Measurements from ENCODE around the gene ROR2. TPM values are rescaled to one million over a fixed set of nuclear protein-coding genes. Genes with fewer than 3 reads are reported as not detected.

Gene ROR2
- total and polyA plus RNA-seq, 2 donors, result 28.2 to 33.7 TPM

DNA sequence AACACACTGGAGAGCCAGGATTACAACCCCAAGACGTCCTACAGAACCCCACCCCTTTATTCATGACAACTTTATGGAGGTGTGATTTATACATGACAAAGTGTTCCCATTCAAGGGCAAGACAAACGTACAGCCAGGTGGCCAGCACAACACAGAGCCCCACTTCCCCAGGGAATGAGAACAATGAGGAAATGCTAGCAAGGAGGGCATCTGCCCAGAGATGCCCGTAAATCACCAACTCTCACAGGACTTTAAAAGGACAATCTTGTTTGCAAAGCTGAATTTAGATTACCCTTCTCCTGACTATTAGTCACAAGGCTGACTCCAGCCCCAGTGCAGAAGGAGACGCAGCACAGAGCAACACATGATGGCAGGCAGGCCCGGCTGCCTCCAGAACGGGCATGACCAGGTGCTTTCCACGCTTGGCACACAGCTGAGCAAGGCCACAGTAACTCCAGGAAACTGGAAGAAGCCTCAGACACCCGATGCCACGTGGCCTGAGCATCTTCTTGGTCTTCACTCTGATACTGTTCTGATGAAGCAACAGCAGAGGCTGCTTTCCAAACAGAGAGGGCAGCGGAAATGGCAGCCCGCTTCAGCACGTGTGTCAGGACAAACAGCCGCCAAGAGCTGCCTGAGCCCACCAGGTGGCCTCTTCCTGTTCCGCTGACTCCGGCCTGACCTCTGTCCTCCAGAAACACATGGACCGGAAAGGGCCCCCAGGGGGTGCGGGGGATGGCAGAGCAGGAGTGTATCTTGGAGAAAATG is 51.4 kb downstream of the ROR2 start:
- 41% methylated on average over 17 of the region's 17 CpGs for WGBS
- peaks cover 6% of the 10 kb centered on the region for H3K4me1 ChIP-seq (ENCODE audit: insufficient read depth)
- no peak for DNase-seq (ENCODE audit: extremely low spot score)
- no peak overlapping the region for H3K4me3 ChIP-seq (ENCODE audit: low read depth, low read length)
- H3K27ac ChIP-seq (ENCODE audit: low read depth), result no peak overlapping the region
- no peaks in the 10 kb centered on the region for H3K36me3 ChIP-seq (ENCODE audit: insufficient read depth)

GRCh38 chr9:91897201-91897600 is 52.8 kb downstream of the ROR2 start:
- no peaks in the 10 kb centered on the region for H3K36me3 ChIP-seq (ENCODE audit: insufficient read depth)
- no peak for DNase-seq (ENCODE audit: extremely low spot score)
- WGBS, result 8% methylated on average over 1 of the region's 1 CpG
- H3K27ac ChIP-seq (ENCODE audit: low read depth), result no peak overlapping the region
- H3K4me3 ChIP-seq (ENCODE audit: low read depth, low read length), result no peak overlapping the region
- peaks cover 3% of the 10 kb centered on the region for H3K4me1 ChIP-seq (ENCODE audit: insufficient read depth)

GRCh38 chr9:91896513-91897121 is 53.4 kb downstream of the ROR2 start:
- DNase-seq (ENCODE audit: extremely low spot score), result peak; percentile 61
- 7% methylated on average over 11 of the region's 11 CpGs for WGBS
- Histone ChIP-seq H3K4me3 (ENCODE audit: low read depth, low read length) (no peak overlapping the region), H3K36me3 (ENCODE audit: insufficient read depth) (no peaks in the 10 kb centered on the region), H3K27ac (ENCODE audit: low read depth) (no peak overlapping the region), H3K4me1 (ENCODE audit: insufficient read depth) (peaks cover 2% of the 10 kb centered on the region)

DNA sequence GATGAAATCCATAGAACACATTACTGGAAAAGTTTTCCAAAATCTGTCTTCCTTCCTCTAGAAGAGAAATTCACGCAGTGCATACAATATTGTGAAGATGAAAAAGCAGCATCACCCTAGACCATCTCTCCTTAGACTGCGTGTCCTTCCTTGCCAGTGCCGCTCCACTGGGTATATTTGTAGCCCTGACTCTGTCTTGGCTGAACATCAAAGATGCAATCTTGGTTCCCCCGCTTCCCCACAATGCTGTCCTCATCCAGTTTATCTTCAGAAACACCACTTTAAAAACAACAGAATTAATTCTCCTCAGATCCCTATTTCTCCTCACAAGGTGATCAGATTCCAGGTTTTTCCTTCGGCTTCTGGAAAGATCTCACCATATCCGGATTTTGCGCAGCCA is 53.9 kb downstream of the ROR2 start:
- no peaks in the 10 kb centered on the region for H3K36me3 ChIP-seq (ENCODE audit: insufficient read depth)
- no peak overlapping the region for H3K27ac ChIP-seq (ENCODE audit: low read depth)
- peaks cover 2% of the 10 kb centered on the region for H3K4me1 ChIP-seq (ENCODE audit: insufficient read depth)
- 51% methylated on average over 7 of the region's 7 CpGs for WGBS
- no peak overlapping the region for H3K4me3 ChIP-seq (ENCODE audit: low read depth, low read length)
- no peak for DNase-seq (ENCODE audit: extremely low spot score)

DNA sequence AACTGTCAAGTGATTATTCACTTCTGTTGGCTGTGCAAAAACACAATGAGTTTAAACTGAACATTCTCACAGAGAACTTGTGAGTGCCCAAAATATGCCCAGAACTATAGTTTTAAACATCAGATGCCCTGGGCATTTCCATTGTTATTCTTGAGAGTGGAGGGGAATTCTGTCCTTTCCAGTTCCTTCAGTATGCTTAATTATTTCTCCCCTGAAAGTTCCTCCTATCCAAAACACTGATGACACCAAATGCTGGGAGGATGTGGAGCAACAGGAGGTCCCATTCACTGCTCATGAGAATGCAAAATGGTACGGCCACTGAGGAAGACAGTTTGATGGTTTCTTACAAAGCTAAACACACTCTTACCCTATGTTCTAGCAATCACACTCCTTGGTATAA is 55.5 kb downstream of the ROR2 start:
- no peak for DNase-seq (ENCODE audit: extremely low spot score)
- Histone ChIP-seq H3K36me3 (ENCODE audit: insufficient read depth) (no peaks in the 10 kb centered on the region), H3K4me3 (ENCODE audit: low read depth, low read length) (no peak overlapping the region), H3K27ac (ENCODE audit: low read depth) (no peak overlapping the region), H3K4me1 (ENCODE audit: insufficient read depth) (peaks cover 2% of the 10 kb centered on the region)
- 54% methylated on average over 1 of the region's 1 CpG for WGBS

DNA sequence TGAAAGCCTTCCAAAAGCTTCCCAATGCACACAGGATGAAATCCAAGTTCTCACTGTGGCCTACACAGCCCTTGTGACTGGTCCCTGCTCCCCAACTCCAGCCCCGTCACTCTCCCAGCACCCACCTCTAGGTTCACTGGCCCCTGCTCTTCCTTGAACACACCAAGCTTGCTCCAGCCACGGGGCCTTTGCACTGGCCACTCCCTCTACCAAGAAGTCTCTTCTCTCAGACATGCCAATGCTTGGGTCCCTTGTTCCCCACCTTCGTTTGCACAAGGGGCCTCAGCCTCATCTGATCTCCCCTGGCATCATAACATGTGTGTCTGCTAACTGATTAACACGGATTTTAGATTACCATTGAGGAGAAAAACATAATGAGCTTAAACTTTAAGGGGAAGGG is 56.0 kb downstream of the ROR2 start:
- 71% methylated on average over 4 of the region's 4 CpGs for WGBS
- H3K36me3 ChIP-seq (ENCODE audit: insufficient read depth), result no peaks in the 10 kb centered on the region
- H3K4me1 ChIP-seq (ENCODE audit: insufficient read depth), result peaks cover 2% of the 10 kb centered on the region
- H3K4me3 ChIP-seq (ENCODE audit: low read depth, low read length), result no peak overlapping the region
- no peak overlapping the region for H3K27ac ChIP-seq (ENCODE audit: low read depth)
- DNase-seq (ENCODE audit: extremely low spot score), result no peak

DNA sequence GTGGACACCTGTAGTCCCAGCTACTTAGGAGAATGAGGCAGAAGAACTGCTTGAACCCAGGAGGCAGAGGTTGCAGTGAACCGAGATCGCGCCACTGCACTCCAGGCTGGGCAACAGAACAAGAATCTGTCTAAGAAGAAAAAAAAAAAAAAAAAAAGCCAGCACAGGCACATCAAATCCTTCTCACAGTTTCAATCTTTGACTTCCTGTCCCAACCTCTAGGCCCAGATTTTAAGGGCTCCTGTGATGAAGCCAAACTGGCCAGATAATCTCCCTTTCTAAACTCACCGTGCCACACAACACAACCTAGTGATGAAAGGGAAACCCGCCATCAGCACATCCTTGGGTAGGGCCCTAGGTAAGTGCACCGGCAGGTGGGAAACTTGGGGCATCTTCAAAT is 58.1 kb downstream of the ROR2 start:
- 71% methylated on average over 6 of the region's 6 CpGs for WGBS
- Histone ChIP-seq H3K36me3 (ENCODE audit: insufficient read depth) (no peaks in the 10 kb centered on the region), H3K27ac (ENCODE audit: low read depth) (no peak overlapping the region), H3K4me3 (ENCODE audit: low read depth, low read length) (no peak overlapping the region), H3K4me1 (ENCODE audit: insufficient read depth) (no peaks in the 10 kb centered on the region)
- no peak for DNase-seq (ENCODE audit: extremely low spot score)

- Histone ChIP-seq H3K4me3 (ENCODE audit: low read depth, low read length) (no peak overlapping the region), H3K36me3 (ENCODE audit: insufficient read depth) (no peaks in the 10 kb centered on the region), H3K4me1 (ENCODE audit: insufficient read depth) (no peaks in the 10 kb centered on the region), H3K27ac (ENCODE audit: low read depth) (no peak overlapping the region)
- 71% methylated on average over 3 of the region's 3 CpGs for WGBS
- DNase-seq (ENCODE audit: extremely low spot score), result no peak
These were observed 59.4 kb downstream of the ROR2 start for GRCh38 chr9:91890662-91891061.

GRCh38 chr9:91889161-91889911 is 60.7 kb downstream of the ROR2 start:
- Histone ChIP-seq H3K4me1 (ENCODE audit: insufficient read depth) (no peaks in the 10 kb centered on the region), H3K4me3 (ENCODE audit: low read depth, low read length) (no peak overlapping the region), H3K27ac (ENCODE audit: low read depth) (no peak overlapping the region), H3K36me3 (ENCODE audit: insufficient read depth) (no peaks in the 10 kb centered on the region)
- no peak for DNase-seq (ENCODE audit: extremely low spot score)
- WGBS, result 65% methylated on average over 16 of the region's 16 CpGs

DNA sequence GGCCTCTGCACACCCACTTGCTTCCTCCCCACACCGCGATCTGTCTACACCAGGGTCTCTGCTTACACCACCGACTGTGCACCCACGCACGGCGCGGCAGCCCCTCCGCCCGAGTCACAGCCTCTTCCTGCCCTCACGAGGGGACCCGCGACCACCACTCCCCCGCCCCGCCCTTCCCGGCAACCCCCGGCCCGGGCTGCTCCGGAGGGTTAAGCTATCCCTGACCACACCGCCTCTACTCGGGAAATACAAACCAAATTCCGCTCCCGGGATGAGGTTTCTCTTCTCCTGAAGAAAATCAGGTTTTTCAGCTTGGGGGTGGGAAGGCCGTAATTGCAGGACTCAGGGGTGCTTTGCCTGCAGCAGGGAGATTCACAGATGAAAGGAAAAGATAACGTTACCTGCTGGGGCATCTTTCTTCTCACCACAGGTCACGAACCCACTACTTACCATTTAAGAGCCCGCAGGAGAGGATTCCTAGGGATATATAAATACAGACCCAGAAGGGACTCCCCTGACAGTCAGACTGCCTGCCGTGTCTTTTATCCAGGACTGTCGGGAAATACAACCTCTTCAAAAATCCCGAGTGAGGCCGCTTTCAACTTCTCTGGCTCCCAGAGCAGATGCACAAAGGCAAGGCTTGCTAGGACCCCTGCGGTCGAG is 63.5 kb downstream of the ROR2 start:
- H3K36me3 ChIP-seq (ENCODE audit: insufficient read depth), result no peaks in the 10 kb centered on the region
- DNase-seq (ENCODE audit: extremely low spot score), result no peak
- H3K4me1 ChIP-seq (ENCODE audit: insufficient read depth), result no peaks in the 10 kb centered on the region
- WGBS, result 72% methylated on average over 32 of the region's 32 CpGs
- H3K4me3 ChIP-seq (ENCODE audit: low read depth, low read length), result no peak overlapping the region
- peak overlapping the region; percentile 33 for H3K27ac ChIP-seq (ENCODE audit: low read depth)

- WGBS, result 87% methylated on average over 22 of the region's 22 CpGs
- Histone ChIP-seq H3K4me1 (ENCODE audit: insufficient read depth) (no peaks in the 10 kb centered on the region), H3K27ac (ENCODE audit: low read depth) (peak overlapping the region; percentile 33), H3K36me3 (ENCODE audit: insufficient read depth) (no peaks in the 10 kb centered on the region), H3K4me3 (ENCODE audit: low read depth, low read length) (no peak overlapping the region)
- DNase-seq (ENCODE audit: extremely low spot score), result no peak
These were observed 64.1 kb downstream of the ROR2 start for GRCh38 chr9:91885746-91886413.

DNA sequence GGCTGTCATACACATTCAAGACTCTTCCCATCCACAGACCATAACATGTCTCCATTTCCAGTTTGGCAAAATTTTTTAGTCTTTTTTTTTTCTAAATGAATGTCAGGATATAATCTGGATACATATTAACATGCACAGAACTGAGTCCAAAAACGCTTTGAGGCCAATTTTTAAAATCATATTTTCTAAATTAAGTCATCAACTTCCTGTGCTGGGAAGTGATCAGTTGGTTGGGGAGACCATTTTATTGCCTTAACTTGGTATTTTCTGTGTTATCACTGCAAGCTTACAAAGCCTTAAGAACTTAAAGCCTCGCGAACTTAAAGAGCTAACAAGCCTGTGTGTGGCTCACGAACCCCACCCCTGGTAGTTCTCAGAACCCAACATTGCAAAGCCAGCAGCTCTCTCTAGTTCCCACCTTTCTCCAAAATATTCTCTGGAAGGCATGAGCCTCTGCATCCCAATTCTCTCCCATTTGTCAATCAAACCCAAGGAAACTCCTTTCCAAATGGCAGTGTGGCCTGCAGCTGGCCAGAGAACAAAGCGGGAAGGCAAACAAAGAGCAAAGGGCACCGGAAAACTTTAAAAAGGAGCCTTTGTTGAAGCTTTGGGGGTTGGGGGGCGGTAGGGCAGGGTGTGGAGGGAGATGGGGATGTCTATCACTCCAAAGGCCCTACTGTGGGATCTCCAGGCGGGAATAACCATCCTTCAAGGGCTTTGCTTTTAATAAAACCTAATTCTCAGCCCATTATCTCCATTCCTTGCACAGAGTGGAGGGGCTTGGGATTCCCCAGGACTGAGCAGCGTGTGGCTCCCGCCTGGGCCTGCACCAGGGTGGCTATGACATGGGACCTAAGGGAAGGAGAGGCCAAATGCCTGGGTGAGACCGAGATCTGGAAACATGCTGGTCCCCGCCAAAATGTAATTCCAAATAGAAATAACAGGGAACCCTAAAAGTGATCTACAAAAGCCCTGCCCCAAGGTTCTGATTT is 65.0 kb downstream of the ROR2 start:
- Histone ChIP-seq H3K27ac (ENCODE audit: low read depth) (no peak overlapping the region), H3K4me1 (ENCODE audit: insufficient read depth) (no peaks in the 10 kb centered on the region), H3K36me3 (ENCODE audit: insufficient read depth) (no peaks in the 10 kb centered on the region), H3K4me3 (ENCODE audit: low read depth, low read length) (no peak overlapping the region)
- no peak for DNase-seq (ENCODE audit: extremely low spot score)
- WGBS, result 64% methylated on average over 12 of the region's 12 CpGs

Data from urinary bladder (tissue), 4 donors.